Vagina (tissue), 2 donors: ENCODE measurements around the gene ADGRF1. TPM values are rescaled to one million over a fixed set of nuclear protein-coding genes. Genes with fewer than 3 reads are reported as not detected.

Experiments
- DNase-seq, 2 donors: peaks; one replicate each; pipeline ENCODE4 v3.0.0-alpha.2; 2017; ENCODE audit errors: extremely low spot score in 2 of 2
- H3K27ac ChIP-seq: fragments of 200-600 bp; sonication (generic); one replicate; pipeline ENCODE4 v1.5.1; 2019
- H3K27me3 ChIP-seq: fragments of 200-600 bp; sonication (generic); one replicate; pipeline ENCODE4 v1.5.1; 2019
- H3K36me3 ChIP-seq, 2 donors: fragments of 200-600 bp; sonication (generic); one replicate each; pipeline ENCODE4 v1.5.1; 2017 to 2019
- H3K4me1 ChIP-seq: fragments of 200-600 bp; sonication (generic); one replicate; pipeline ENCODE4 v1.5.1; 2019
- H3K4me3 ChIP-seq, 2 donors: fragments of 200-600 bp; sonication (generic); 1 replicate in 1 of 2; 2 replicates in 1 of 2; pipeline ENCODE4 v1.5.1; 2016 to 2019
- H3K9me3 ChIP-seq: fragments of 200-600 bp; sonication (generic); one replicate; pipeline ENCODE4 v1.5.1; 2019
- POLR2A ChIP-seq, 2 donors: fragments of 450-650 bp; IDR thresholded peaks; one replicate each; pipeline ENCODE4 v1.6.1; 2017; ENCODE audit warnings: antibody characterized with exemption in 2 of 2, mild to moderate bottlenecking in 2 of 2, moderate library complexity in 2 of 2
- POLR2AphosphoS5 ChIP-seq, 2 donors: sonication (generic); formaldehyde crosslinking; IDR thresholded peaks; one replicate each; pipeline ENCODE4 v1.9.0; 2017; ENCODE audit warnings: antibody characterized with exemption in 2 of 2, mild to moderate bottlenecking in 2 of 2, low read depth in 1 of 2; ENCODE audit not compliant: insufficient read depth in 1 of 2
- intact Hi-C: fragments of 100-400 bp; cut with DNase I; formaldehyde crosslinking; loops from one replicate; pipeline ENCODE4 v1.15.1; 2023
- total RNA-seq: library from RNA; depleted of rRNA; stranded (reverse); fragments of >200 nt; gene quantifications from one replicate; pipeline ENCODE4 v1.2.3, GENCODE V29; 2016
- TF ChIP-seq, protein P1 (sequence below), 3 experiments: fragments of 450-650 bp in 2 of 3; fragments of 200-600 bp in 1 of 3; sonication (generic) in 1 of 3; IDR thresholded peaks; one replicate each; pipeline ENCODE4 v1.5.1; 2017 to 2019; ENCODE audit warnings: antibody characterized with exemption in 3 of 3, mild to moderate bottlenecking in 2 of 3, moderate library complexity in 2 of 3

The ADGRF1 gene
- total RNA-seq, 1 donor from 2014 or later = 8.3 TPM

GRCh38 chr6:47022191-47022590 lies 19.9 kb downstream of the ADGRF1 start:
- H3K4me3 ChIP-seq = no peak overlapping the region
- H3K4me1 ChIP-seq = no peaks in the 10 kb centered on the region
- H3K27ac ChIP-seq = no peak overlapping the region
- no peaks in the 10 kb centered on the region for H3K27me3 ChIP-seq
- no peaks in the 10 kb centered on the region for H3K36me3 ChIP-seq
- TF ChIP-seq POLR2AphosphoS5 (IDR thresholded peaks at IDR 0.05; ENCODE audit: insufficient read depth in 1 of 2, low read depth in 1 of 2) (no peak), POLR2A (IDR thresholded peaks at IDR 0.05) (no peak)
- TF ChIP-seq, protein P1, sequence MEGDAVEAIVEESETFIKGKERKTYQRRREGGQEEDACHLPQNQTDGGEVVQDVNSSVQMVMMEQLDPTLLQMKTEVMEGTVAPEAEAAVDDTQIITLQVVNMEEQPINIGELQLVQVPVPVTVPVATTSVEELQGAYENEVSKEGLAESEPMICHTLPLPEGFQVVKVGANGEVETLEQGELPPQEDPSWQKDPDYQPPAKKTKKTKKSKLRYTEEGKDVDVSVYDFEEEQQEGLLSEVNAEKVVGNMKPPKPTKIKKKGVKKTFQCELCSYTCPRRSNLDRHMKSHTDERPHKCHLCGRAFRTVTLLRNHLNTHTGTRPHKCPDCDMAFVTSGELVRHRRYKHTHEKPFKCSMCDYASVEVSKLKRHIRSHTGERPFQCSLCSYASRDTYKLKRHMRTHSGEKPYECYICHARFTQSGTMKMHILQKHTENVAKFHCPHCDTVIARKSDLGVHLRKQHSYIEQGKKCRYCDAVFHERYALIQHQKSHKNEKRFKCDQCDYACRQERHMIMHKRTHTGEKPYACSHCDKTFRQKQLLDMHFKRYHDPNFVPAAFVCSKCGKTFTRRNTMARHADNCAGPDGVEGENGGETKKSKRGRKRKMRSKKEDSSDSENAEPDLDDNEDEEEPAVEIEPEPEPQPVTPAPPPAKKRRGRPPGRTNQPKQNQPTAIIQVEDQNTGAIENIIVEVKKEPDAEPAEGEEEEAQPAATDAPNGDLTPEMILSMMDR (IDR thresholded peaks at IDR 0.05) = no peak
- intact Hi-C loops = no loop called here
- no peaks in the 10 kb centered on the region for H3K9me3 ChIP-seq
- no peak for DNase-seq

GRCh38 chr6:47019941-47020340 lies 22.2 kb downstream of the ADGRF1 start:
- Histone ChIP-seq H3K27me3 (no peaks in the 10 kb centered on the region), H3K4me3 (no peak overlapping the region), H3K4me1 (no peaks in the 10 kb centered on the region), H3K9me3 (no peaks in the 10 kb centered on the region), H3K36me3 (no peaks in the 10 kb centered on the region), H3K27ac (no peak overlapping the region)
- no peak for TF ChIP-seq POLR2AphosphoS5 (IDR thresholded peaks at IDR 0.05; ENCODE audit: insufficient read depth in 1 of 2, low read depth in 1 of 2)
- TF ChIP-seq, protein P1 (IDR thresholded peaks at IDR 0.05) = no peak
- no peak for TF ChIP-seq POLR2A (IDR thresholded peaks at IDR 0.05)
- DNase-seq = no peak
- intact Hi-C loops = no loop called here

- TF ChIP-seq POLR2AphosphoS5 (IDR thresholded peaks at IDR 0.05; ENCODE audit: insufficient read depth in 1 of 2, low read depth in 1 of 2) = no peak
- TF ChIP-seq POLR2A (IDR thresholded peaks at IDR 0.05) = no peak
- TF ChIP-seq, protein P1 (IDR thresholded peaks at IDR 0.05) = no peak
- no peak overlapping the region for H3K4me3 ChIP-seq
- no peaks in the 10 kb centered on the region for H3K36me3 ChIP-seq
- no peak for DNase-seq
- no peak overlapping the region for H3K27ac ChIP-seq
- H3K4me1 ChIP-seq = no peaks in the 10 kb centered on the region
- H3K9me3 ChIP-seq = no peaks in the 10 kb centered on the region
- H3K27me3 ChIP-seq = no peaks in the 10 kb centered on the region
- intact Hi-C loops = no loop called here
Observed at GRCh38 chr6:47016909-47017308, 25.2 kb downstream of the ADGRF1 start.

GRCh38 chr6:47016261-47016660 lies 25.9 kb downstream of the ADGRF1 start:
- Histone ChIP-seq H3K27me3 (no peaks in the 10 kb centered on the region), H3K9me3 (no peaks in the 10 kb centered on the region), H3K4me1 (no peaks in the 10 kb centered on the region), H3K4me3 (no peak overlapping the region), H3K36me3 (no peaks in the 10 kb centered on the region), H3K27ac (no peak overlapping the region)
- TF ChIP-seq POLR2A (IDR thresholded peaks at IDR 0.05) = no peak
- TF ChIP-seq, protein P1 (IDR thresholded peaks at IDR 0.05) = no peak
- TF ChIP-seq POLR2AphosphoS5 (IDR thresholded peaks at IDR 0.05; ENCODE audit: insufficient read depth in 1 of 2, low read depth in 1 of 2) = no peak
- DNase-seq = no peak
- intact Hi-C loops = no loop called here

- DNase-seq = no peak
- H3K27ac ChIP-seq = no peak overlapping the region
- no peaks in the 10 kb centered on the region for H3K4me1 ChIP-seq
- H3K36me3 ChIP-seq = no peaks in the 10 kb centered on the region
- no peaks in the 10 kb centered on the region for H3K27me3 ChIP-seq
- no peaks in the 10 kb centered on the region for H3K9me3 ChIP-seq
- TF ChIP-seq POLR2A (IDR thresholded peaks at IDR 0.05) (no peak), POLR2AphosphoS5 (IDR thresholded peaks at IDR 0.05; ENCODE audit: insufficient read depth in 1 of 2, low read depth in 1 of 2) (no peak)
- TF ChIP-seq, protein P1 (IDR thresholded peaks at IDR 0.05) = no peak
- no peak overlapping the region for H3K4me3 ChIP-seq
- intact Hi-C loops = no loop called here
Observed at GRCh38 chr6:47014401-47014800, 27.7 kb downstream of the ADGRF1 start.
